HL-60 (cell line): ENCODE results near the gene SLC4A5.

Experiments used
- CTCF ChIP-seq: IDR thresholded peaks from one replicate; pipeline ENCODE4 v1.5.1; 2011; ENCODE audit warnings: low read length, control low read depth, inconsistent platforms; ENCODE audit not compliant: insufficient read depth
- GABPA ChIP-seq: IDR thresholded peaks from 2 replicates; pipeline ENCODE4 v1.6.1; 2012; ENCODE audit warnings: low read depth
- POLR2AphosphoS5 ChIP-seq: IDR thresholded peaks from 2 replicates; pipeline ENCODE4 v1.6.1; 2012; ENCODE audit warnings: low read depth
- REST ChIP-seq: IDR thresholded peaks from 2 replicates; pipeline ENCODE4 v1.6.1; 2012; ENCODE audit warnings: low read depth; ENCODE audit not compliant: insufficient replicate concordance
- SPI1 ChIP-seq: IDR thresholded peaks from 2 replicates; pipeline ENCODE4 v1.6.1; 2012; ENCODE audit warnings: low read depth, mild to moderate bottlenecking, borderline replicate concordance

GRCh38 chr2:74366036-74366435 lies 22.8 kb upstream of the SLC4A5 start:
- TF ChIP-seq REST (no peak), CTCF (no peak), POLR2AphosphoS5 (no peak), SPI1 (no peak), GABPA (no peak)
